Measurements from ENCODE around the gene SH3BP4.

The SH3BP4 gene

DNA sequence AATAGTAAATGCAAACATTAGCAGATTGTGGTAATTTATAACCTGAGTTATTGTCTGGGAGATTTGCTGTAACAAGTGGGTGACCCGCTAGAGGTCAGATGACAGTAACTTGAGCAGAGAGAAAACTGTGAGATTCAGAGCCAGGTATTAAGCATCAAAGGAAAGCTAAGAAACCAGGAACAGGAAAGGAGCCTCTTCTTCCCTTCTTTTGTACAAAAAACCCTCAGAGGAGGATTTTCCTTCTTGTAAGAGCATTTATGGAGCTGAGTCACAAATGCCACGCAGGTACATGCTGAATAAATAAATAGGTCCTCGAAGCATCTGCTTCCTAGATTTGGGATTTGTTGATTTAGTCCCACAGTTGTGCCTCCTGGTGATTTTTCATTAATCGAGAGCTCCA, 146.5 kb downstream of the SH3BP4 start:
- Histone ChIP-seq H3K4me3 (no peak overlapping the region), H3K27me3 (no peaks in the 10 kb centered on the region), H3K4me1 (no peaks in the 10 kb centered on the region), H3K36me3 (no peaks in the 10 kb centered on the region), H3K9me3 (no peaks in the 10 kb centered on the region), H3K27ac (no peak overlapping the region)
- no peak for DNase-seq
- TF ChIP-seq, protein P1, sequence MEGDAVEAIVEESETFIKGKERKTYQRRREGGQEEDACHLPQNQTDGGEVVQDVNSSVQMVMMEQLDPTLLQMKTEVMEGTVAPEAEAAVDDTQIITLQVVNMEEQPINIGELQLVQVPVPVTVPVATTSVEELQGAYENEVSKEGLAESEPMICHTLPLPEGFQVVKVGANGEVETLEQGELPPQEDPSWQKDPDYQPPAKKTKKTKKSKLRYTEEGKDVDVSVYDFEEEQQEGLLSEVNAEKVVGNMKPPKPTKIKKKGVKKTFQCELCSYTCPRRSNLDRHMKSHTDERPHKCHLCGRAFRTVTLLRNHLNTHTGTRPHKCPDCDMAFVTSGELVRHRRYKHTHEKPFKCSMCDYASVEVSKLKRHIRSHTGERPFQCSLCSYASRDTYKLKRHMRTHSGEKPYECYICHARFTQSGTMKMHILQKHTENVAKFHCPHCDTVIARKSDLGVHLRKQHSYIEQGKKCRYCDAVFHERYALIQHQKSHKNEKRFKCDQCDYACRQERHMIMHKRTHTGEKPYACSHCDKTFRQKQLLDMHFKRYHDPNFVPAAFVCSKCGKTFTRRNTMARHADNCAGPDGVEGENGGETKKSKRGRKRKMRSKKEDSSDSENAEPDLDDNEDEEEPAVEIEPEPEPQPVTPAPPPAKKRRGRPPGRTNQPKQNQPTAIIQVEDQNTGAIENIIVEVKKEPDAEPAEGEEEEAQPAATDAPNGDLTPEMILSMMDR (IDR thresholded peaks at IDR 0.05): no peak
- intact Hi-C loops (cut with DNase I; ENCODE audit: low total_unique reads): no loop called here

DNA sequence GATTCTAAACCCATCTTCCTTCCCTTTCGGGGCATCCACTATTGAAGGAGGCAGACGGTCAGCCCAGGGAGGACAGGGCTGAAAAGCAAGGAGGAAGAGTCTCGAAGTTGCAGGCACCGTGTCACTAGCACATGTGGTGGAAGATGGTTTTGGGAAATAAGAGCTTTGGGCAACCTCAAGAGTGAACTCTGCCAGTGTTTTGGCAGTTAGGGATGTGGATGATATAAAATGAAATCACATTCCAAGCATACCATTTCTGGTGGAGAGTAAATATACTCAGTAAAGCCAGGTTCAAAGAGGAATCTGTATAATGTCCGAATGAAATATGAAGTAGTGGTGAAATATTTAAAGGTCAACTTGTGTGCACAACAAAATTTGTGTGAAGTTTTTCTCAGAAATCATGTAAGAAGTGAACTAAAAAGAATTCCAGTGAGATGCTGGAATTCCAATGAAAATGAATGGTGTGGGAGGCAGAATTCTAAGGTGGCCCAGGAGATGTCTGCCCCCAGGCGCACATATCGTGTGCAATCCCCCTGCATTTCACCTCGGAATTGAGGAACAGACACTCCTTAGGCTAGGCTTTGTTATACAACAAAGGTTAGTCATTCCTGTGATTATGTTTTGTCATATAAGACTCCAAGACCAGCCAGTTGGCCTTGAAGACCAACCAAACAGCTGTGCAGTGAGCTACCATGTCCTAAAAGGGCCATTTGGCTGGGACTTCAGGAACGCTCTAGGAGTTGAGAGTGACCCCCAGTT, 147.1 kb downstream of the SH3BP4 start:
- H3K36me3 ChIP-seq: no peaks in the 10 kb centered on the region
- TF ChIP-seq, protein P1 (IDR thresholded peaks at IDR 0.05): no peak
- H3K27ac ChIP-seq: no peak overlapping the region
- DNase-seq: no peak
- H3K4me1 ChIP-seq: no peaks in the 10 kb centered on the region
- H3K9me3 ChIP-seq: no peaks in the 10 kb centered on the region
- no peaks in the 10 kb centered on the region for H3K27me3 ChIP-seq
- intact Hi-C loops (cut with DNase I; ENCODE audit: low total_unique reads): no loop called here
- no peak overlapping the region for H3K4me3 ChIP-seq

DNA sequence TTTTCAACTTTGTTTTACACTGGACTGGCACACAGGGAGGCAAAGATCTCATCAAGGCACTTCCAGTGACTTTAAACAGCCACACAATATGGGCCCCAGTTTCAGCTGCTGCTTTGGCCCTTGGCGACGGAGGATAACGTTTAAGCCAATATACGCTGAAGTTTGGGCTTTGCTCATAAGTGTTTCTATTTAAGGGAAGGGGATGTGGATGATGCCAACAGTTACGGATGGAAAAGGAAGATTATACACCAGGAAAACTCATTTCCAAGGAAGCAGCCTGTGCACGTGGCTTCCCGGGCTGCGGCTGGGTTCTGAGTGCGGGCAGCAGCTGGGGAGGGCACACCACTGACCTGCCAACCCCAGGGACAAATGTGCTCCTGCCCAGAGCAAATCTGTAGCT, 151.1 kb downstream of the SH3BP4 start:
- H3K4me1 ChIP-seq: no peaks in the 10 kb centered on the region
- no peak for DNase-seq
- no peaks in the 10 kb centered on the region for H3K27me3 ChIP-seq
- H3K36me3 ChIP-seq: no peaks in the 10 kb centered on the region
- H3K9me3 ChIP-seq: no peaks in the 10 kb centered on the region
- TF ChIP-seq, protein P1 (IDR thresholded peaks at IDR 0.05): no peak
- H3K27ac ChIP-seq: no peak overlapping the region
- intact Hi-C loops (cut with DNase I; ENCODE audit: low total_unique reads): no loop called here
- no peak overlapping the region for H3K4me3 ChIP-seq
